AML-193 (cell line): ENCODE measurements around the gene NELFA.
"Not testable (repeated sequence)": the region's sequence is repeated elsewhere in the genome, so short reads cannot be mapped to it uniquely, and the experiment has no call there.

ENCODE experiments used
- DNase-seq, 2 experiments: peaks; one replicate each; lab custom pipeline; 2025; lab: John Stamatoyannopoulos, UW

Gene NELFA

GRCh38 chr4:1993718-1994516 lies 14.9 kb downstream of the NELFA start:
- DNase-seq: not testable (repeated sequence)

- DNase-seq: no peak
Observed at GRCh38 chr4:1993169-1993516, 15.6 kb downstream of the NELFA start.

DNA sequence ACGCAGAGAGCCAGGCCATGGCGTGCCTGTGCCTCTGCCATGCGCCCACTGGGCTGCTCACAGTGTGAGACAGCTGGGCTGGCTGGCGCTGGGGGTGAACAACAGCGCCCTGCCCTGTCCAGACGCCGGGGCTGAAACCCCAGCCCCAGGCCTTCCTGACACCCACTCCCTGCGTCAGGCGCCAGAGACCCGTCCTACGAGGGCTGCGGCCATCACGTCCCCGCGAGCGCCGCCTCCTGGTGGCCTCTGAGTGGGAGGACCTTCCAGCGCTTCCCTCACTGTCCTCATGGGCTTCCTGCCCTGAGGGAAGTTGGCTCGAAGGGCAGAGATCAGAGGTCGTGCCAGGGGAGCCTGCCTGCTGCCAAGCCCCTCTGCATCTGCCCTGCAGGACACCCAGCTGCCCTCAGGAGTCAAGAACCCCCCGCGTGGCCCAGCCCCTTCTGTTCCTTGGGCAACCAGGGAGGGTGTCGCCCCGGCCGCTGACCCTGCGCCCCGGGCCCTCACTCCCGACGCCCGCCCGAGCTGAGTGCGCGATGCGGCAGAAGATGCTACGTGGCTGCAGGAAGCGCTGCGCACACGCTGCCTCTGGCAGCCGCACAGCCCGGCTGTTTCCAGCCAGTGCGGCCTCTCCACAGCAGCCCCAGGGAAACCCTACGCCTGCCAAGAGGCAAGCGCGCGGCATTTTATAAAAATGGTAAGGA lies 16.2 kb downstream of the NELFA start:
- no peak for DNase-seq

- no peak for DNase-seq
Observed at GRCh38 chr4:1991596-1992434, 17.0 kb downstream of the NELFA start.

DNA sequence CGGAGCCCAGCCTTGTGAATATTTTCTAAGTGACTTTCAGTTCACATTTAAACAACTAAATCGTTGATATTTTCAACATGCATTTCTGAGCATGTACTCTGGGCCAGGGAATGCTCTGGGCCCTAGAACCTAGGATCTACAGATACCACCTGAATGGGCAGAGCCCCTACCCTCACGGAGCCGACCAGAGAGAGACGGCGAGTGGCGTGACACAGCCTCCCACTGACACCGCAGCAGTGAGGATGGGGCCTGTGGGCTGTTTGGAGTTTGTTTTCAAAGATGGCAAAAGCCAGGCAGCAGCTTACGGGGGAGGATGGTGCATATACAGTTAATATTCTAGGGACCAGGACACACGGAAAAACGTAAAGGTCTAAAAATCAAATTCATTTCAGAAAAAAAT lies 17.7 kb downstream of the NELFA start:
- DNase-seq: no peak

DNA sequence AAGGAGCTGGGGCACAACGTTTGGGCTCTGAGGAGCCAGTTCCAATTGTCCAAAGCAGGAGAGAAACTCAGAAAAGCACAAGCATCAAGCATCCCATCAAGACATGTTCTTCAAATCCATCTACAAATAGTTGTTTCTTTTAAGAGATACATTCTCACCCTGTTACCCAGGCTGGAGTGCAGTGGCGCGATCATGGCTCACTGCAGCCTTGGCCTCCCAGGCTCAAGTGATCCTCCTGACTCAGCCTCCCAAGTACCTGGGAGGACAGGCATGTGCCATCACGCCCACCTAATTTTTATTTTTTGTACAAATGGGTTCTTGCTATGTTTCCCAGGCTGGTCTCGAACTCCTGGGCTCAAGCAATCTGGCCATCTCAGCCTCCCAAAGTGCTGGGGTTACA lies 18.1 kb downstream of the NELFA start:
- DNase-seq: no peak

GRCh38 chr4:1990348-1990645 lies 18.5 kb downstream of the NELFA start:
- no peak for DNase-seq

DNA sequence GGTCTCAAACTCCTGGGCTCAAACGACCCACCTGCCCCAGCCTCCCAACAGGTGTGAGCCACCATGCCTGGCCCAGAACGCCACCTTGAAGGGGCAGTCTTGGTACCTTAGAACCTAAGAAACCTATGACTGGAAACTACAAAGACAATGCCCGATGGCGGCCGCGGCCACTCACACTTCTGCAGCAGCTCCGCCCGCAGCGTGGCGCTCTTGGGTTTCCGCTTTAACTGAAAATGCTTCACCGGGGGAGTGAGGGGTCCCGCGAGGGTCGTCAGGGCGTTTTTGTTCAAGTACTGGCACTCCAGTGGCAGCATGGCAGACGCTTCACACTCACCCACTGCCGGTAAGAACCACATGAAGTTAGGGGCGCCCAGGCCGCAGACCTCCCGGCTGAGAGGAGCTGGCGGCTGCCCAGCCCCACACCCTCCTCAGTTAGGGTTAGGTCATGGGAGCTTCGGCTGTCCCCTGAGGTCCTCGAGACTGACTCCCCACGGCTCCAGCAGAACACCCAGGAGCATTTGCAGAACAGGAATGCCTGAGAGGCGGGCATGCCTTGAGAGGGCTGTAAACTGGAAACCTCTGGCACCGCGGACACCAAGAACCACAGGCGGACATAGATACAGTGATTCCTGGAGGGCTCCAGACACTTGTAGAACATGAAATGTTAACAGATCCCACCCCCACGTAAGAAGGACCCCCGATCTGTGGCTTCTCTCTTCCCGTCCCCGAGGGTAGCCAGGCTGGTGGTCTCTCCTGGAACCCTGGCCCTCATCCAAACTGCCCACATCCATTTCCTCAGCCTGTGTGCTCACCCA lies 19.0 kb downstream of the NELFA start:
- DNase-seq: no peak

DNA sequence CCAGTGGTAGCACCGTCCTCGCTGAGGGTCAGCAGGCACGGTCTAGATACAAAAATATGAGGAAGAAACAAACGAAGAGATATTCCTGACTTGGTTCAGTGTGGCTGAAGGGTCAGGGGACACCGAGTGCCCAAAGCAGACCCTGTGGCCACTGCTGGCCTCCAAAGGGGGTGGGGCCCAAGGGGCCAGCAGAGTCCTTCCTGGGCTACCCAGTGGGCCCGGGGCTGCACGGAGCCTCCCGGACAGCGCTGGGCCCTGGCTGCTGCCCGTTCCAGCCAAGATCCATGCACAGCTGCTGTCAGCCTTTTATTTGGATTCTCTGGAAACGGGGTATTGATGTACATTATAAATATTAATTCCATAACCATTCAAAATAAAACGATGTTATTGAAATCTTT lies 20.4 kb downstream of the NELFA start:
- DNase-seq: no peak

GRCh38 chr4:1987721-1988326 lies 20.9 kb downstream of the NELFA start:
- DNase-seq: no peak

DNA sequence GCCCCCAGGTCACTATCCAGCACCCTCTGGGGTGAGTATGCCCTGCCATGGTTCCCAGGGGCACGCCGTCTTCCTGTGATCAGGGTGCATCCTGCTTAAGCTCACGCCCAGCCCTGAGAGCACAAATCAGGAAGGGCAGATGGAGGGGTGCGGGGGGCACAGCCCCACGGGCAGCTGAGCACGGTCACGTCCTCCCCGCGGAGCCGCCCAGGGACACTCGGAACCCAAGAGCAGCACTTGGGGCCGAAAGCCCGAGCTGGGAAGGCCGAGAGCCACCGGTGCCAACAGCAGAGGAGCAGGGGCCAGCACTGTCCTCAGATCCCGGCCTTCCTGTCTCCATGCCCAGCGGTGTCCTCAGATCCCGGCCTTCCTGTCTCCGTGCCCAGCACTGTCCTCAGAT lies 21.5 kb downstream of the NELFA start:
- no peak for DNase-seq

- no peak for DNase-seq
Observed at GRCh38 chr4:1986578-1987210, 22.1 kb downstream of the NELFA start.

DNA sequence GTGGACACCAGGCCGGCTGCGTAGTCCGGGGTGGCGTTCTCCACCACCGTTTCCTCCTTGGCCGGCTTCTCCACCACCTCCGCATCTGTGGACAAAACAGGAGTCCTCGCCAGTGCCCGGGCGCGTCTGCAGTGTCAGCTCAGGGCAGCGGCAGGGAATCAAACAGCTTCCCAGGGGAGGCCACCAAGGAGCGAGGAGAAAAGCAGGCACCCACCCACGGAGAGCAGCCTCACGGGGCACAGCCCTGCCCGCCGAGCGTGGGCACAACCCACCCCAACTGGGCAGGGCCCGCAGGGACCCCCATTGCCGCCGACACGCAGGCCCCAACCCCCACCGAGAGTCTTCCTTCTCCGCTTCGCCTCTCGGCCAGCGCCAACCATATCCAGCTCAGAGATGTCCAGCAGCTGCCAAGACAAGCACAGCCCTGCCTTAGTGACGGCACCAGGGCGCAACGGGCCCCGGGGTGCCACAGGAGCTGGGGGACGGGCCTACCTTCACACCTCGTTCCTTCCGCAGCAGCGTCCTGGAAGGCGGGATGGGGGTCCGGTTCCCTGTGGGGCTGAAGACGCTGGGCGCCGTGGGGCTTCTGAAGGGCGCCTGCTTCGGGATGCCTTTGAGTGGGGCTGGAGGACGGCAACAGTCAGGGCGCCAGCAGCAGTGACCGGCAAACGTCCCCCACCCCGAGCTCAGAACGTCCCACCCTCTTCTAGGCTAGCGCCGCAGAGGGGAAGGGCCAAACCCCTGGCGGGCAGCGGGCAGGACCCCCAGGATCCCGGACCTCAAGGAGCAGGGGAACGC lies 22.8 kb downstream of the NELFA start:
- no peak for DNase-seq

DNA sequence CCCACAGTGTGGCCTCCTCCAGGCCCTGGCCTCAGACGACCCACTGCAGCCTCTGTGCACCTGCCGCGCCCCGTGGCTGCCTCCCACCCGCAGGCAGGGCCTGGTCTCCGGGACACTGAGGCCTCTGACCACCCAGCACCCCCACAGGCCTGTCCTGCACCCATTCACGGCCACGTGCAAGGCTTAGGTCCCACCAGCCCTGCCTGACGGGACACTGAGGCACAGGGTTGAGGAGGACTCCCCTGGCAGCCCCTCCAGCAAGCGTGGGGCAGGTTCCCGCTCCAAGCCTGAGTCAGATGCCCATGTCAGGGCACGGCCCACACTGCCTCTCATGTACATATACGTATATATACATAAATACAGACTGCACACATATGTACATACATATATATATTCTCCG lies 23.5 kb downstream of the NELFA start:
- DNase-seq: no peak

DNA sequence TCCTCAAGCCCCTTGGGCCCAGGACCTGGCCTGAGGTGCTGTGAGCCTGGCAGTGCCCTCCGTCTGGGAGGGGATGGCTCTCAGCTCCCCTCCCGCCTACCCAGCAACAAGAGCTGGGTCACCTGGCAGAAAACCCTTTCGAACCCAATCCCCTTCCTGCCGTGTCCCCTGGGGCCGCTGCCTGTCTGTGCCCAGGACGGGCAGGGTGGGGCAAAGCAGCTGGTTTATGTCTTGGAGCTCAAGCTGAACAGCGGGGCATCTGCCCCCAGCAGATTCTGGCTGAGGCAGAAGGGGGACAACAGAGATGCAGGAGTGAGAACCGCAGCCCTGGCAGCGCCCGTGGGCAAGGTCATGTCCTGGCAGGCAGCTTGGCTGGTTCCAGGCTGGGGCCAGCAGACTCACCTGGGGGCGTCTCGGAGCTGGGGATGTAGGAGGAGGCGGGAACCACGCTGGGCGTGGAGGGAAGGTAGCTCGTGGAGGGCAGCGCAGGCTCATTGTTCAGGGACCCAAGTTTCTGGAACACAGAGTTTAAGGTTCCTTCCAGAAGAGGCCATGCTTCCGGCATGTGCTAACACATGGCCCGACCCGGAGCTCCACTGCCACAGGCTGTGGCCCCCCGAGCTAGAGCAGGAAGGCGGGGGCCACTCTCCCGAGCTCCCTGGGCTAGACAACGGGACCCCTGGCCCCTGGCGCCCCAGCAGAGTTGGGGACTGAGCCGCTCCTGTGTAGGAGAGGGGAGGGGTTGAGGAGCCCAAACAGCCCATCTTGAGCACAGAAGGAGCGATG lies 24.2 kb downstream of the NELFA start:
- DNase-seq: no peak

- DNase-seq: no peak
Observed at GRCh38 chr4:1983846-1984405, 24.8 kb downstream of the NELFA start.

GRCh38 chr4:1983053-1983845 lies 25.5 kb downstream of the NELFA start:
- DNase-seq: no peak
